ENCODE results near the gene AGMAT. TPM values are rescaled to one million over a fixed set of nuclear protein-coding genes. Genes with fewer than 3 reads are reported as not detected.

AGMAT gene
- total RNA-seq, 1 donor from 2014 or later = 5.4 TPM

DNA sequence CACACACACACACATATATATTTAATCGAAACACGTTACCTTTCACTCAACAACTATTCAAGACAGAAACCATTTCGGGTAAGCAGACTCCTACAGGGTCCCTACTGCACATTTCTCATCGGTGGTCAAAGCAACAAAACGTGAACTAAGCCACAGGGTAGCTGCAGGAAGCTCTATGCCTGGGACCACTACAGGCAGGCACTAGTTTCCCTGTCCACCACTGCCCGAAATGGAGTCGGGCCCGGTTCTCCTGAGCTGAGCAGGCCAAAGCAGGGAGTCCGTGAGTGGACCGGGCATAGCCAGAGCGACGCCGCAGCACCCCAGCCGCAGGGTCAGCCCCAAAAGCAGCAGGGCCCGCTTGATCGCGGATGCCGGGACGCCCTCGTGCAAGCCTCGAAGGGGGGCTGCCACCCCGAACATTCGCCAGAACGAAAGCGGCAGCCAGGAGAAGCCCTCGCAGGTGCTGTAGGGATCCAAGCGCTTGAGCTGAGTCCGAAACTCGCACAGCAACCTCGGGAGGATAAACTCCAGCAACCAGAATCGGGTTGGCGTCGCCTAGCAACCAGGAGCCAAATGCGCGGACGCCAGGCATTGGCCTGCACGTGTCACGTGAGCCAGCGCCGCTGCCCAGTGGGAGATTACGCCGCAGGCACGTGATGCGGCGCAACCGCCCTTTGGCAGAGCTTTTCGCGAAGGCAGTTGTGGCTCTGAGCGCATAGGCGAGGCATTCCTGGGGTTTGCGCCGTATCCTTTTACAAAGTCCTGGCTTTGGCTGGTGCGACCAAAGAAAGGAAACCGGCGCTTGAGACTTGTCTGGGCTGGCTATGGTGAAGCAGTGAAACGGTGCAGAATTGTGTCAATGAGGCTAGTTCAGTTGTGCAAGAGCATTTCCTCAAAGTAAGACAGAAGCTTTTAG, 18.5 kb upstream of the AGMAT start:
- Mint-ChIP-seq H3K9me3 (no peaks in the 10 kb centered on the region), H3K36me3 (no peaks in the 10 kb centered on the region), H3K4me1 (ENCODE audit: unreplicated experiment) (peaks cover 14% of the 10 kb centered on the region), H3K27me3 (no peaks in the 10 kb centered on the region), H3K27ac (peak overlapping the region; percentile 82), H3K4me3 (peak overlapping the region; percentile 87)
- peak; percentile 97 for DNase-seq (ENCODE audit: extremely low spot score, unreplicated experiment)
- no peak for TF ChIP-seq CTCF (conservative IDR thresholded peaks at IDR 0.05)

- Mint-ChIP-seq H3K4me3 (no peak overlapping the region), H3K36me3 (no peaks in the 10 kb centered on the region), H3K27ac (no peak overlapping the region), H3K27me3 (peaks cover 3% of the 10 kb centered on the region), H3K4me1 (ENCODE audit: unreplicated experiment) (peaks cover 9% of the 10 kb centered on the region), H3K9me3 (no peaks in the 10 kb centered on the region)
- no peak for TF ChIP-seq CTCF (conservative IDR thresholded peaks at IDR 0.05)
- no peak for DNase-seq (ENCODE audit: extremely low spot score, unreplicated experiment)
Measured at GRCh38 chr1:15598436-15598835, 13.6 kb upstream of the AGMAT start.

DNA sequence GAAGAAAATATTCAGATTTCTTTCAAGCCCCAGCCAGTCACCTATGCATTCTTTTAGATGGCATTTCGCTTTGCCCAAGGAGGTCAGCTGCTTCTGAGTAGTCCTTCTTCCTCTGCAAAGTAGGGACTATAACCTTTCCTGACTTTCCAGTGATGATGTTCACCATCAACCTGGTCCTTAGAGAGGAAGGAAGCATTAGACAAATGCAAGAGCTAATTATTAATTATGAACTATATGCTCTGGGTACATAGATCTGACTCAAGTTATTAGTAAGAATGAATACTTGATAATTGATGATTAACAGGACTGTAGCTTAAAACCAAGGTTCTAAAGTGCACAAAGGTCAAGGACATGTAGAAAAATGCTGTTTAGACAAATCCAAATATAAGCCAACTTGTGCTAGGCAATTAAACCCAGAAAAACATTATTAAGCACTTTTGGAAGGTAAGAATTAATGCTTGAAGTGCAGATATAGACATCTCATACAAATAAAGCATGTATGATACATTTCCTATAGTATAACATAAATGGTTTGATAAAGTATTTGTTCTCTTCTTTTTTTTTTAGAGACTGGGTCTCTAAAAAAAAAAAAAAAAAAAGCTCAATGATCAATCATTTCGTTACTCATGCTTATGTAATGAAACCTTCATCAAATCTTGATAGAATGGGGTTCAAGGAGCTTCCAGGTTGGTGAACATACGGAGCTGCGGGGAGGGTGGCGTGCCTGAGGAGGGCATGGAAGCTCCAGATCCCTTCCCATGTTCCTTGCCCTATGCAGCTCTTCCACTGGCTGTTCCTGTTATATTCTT, 11.2 kb upstream of the AGMAT start:
- no peak for DNase-seq (ENCODE audit: extremely low spot score, unreplicated experiment)
- no peaks in the 10 kb centered on the region for H3K4me1 Mint-ChIP-seq (ENCODE audit: unreplicated experiment)
- H3K9me3 Mint-ChIP-seq = no peaks in the 10 kb centered on the region
- no peak for TF ChIP-seq CTCF (conservative IDR thresholded peaks at IDR 0.05)
- peaks cover 3% of the 10 kb centered on the region for H3K27me3 Mint-ChIP-seq
- H3K36me3 Mint-ChIP-seq = no peaks in the 10 kb centered on the region
- H3K27ac Mint-ChIP-seq = no peak overlapping the region
- no peak overlapping the region for H3K4me3 Mint-ChIP-seq

- no peaks in the 10 kb centered on the region for H3K36me3 Mint-ChIP-seq
- no peak for TF ChIP-seq CTCF (conservative IDR thresholded peaks at IDR 0.05)
- no peaks in the 10 kb centered on the region for H3K9me3 Mint-ChIP-seq
- no peak overlapping the region for H3K27ac Mint-ChIP-seq
- DNase-seq (ENCODE audit: extremely low spot score, unreplicated experiment) = no peak
- no peak overlapping the region for H3K4me3 Mint-ChIP-seq
- H3K4me1 Mint-ChIP-seq (ENCODE audit: unreplicated experiment) = no peaks in the 10 kb centered on the region
- H3K27me3 Mint-ChIP-seq = peaks cover 3% of the 10 kb centered on the region
Measured at GRCh38 chr1:15592285-15592684, 7.4 kb upstream of the AGMAT start.

GRCh38 chr1:15583016-15583706, 1.7 kb downstream of the AGMAT start:
- Mint-ChIP-seq H3K4me3 (peak overlapping the region; percentile 62), H3K4me1 (ENCODE audit: unreplicated experiment) (peaks cover 12% of the 10 kb centered on the region), H3K27me3 (peaks cover 6% of the 10 kb centered on the region), H3K27ac (no peak overlapping the region), H3K36me3 (no peaks in the 10 kb centered on the region), H3K9me3 (no peaks in the 10 kb centered on the region)
- no peak for DNase-seq (ENCODE audit: extremely low spot score, unreplicated experiment)
- no peak for TF ChIP-seq CTCF (conservative IDR thresholded peaks at IDR 0.05)

Data from type B pancreatic cell (in vitro differentiated cells).